ENCODE results near the gene SYT9. TPM values are rescaled to one million over a fixed set of nuclear protein-coding genes. Genes with fewer than 3 reads are reported as not detected.

SYT9 gene
- total and polyA plus RNA-seq, 2 of the 8 experiments (the other 6 are each of a cell fraction or from before 2014, with no cell fraction given) = 1.5 to 2.9 TPM

- TF ChIP-seq CHD7 (IDR thresholded peaks at IDR 0.05; ENCODE audit: insufficient replicate concordance, low read length) = no peak
- no peak for TF ChIP-seq CBX8 (IDR thresholded peaks at IDR 0.05; ENCODE audit: borderline replicate concordance, low read depth, low read length)
- TF ChIP-seq NRF1 (IDR thresholded peaks at IDR 0.05; ENCODE audit: low read depth, low read length) = no peak
- TF ChIP-seq EP300 (IDR thresholded peaks at IDR 0.05; ENCODE audit: borderline replicate concordance in 1 of 2, low read depth in 2 of 2, low read length in 2 of 2) = no peak
- TF ChIP-seq, protein P1, sequence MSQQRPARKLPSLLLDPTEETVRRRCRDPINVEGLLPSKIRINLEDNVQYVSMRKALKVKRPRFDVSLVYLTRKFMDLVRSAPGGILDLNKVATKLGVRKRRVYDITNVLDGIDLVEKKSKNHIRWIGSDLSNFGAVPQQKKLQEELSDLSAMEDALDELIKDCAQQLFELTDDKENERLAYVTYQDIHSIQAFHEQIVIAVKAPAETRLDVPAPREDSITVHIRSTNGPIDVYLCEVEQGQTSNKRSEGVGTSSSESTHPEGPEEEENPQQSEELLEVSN (IDR thresholded peaks at IDR 0.05) = no peak
These were observed 48.6 kb downstream of the SYT9 start (continued) for GRCh38 chr11:7300281-7300680.

All from H1 (cell line).